Caki2 (cell line): Measurements from ENCODE around the gene PCDHB12. TPM values are rescaled to one million over a fixed set of nuclear protein-coding genes. Genes with fewer than 3 reads are reported as not detected.
"Not testable (repeated sequence)": the region's sequence is repeated elsewhere in the genome, so short reads cannot be mapped to it uniquely, and the experiment has no call there.

Experiments
- DNase-seq: peaks from one replicate; pipeline ENCODE4 v3.0.0-alpha.2; 2015; ENCODE audit warnings: low read depth
- in situ Hi-C: cut with HindIII; loops from 2 replicates; pipeline ENCODE4 v1.10.0; 2016; ENCODE audit warnings: low sequenced_read_pairs, low pct_unique_long_range_greater_than_20kb, mixed read lengths
- total RNA-seq: library from RNA; depleted of rRNA; stranded (reverse); fragments of >200 nt; shearing (Covaris generic); gene quantifications from 2 replicates; pipeline ENCODE4 v1.2.3, GENCODE V29; 2014; ENCODE audit warnings: low replicate concordance; rRNA removed

The PCDHB12 gene
- total RNA-seq: 0.35 TPM in 1 of 2 replicates, not detected in the other

DNA sequence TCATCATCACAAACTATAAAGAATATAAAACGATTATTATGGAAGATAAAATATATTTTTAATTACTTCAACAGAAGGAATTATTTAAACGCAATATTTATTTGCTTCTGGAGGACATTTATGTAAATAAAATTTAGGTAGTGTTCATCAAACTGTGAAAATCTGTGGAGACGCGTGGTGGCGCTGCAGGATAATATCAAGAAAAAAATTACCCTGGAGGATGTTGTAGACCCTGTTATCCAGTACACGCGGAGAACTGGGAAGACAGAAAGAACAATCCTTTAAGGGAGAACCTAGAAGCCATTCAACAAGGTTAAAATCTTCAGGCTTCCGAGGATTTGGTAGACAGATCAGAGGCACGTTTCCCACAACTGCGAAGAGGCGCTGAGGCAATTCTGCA is at the start of gene PCDHB12:
Gene PCDHB12 (plus strand): TSS at position 242 of the 400 bp plus-strand sequence. CDS start 189 bp downstream, outside the sequence.
- in situ Hi-C loops: no loop called here
- peak; percentile 10 for DNase-seq

DNA sequence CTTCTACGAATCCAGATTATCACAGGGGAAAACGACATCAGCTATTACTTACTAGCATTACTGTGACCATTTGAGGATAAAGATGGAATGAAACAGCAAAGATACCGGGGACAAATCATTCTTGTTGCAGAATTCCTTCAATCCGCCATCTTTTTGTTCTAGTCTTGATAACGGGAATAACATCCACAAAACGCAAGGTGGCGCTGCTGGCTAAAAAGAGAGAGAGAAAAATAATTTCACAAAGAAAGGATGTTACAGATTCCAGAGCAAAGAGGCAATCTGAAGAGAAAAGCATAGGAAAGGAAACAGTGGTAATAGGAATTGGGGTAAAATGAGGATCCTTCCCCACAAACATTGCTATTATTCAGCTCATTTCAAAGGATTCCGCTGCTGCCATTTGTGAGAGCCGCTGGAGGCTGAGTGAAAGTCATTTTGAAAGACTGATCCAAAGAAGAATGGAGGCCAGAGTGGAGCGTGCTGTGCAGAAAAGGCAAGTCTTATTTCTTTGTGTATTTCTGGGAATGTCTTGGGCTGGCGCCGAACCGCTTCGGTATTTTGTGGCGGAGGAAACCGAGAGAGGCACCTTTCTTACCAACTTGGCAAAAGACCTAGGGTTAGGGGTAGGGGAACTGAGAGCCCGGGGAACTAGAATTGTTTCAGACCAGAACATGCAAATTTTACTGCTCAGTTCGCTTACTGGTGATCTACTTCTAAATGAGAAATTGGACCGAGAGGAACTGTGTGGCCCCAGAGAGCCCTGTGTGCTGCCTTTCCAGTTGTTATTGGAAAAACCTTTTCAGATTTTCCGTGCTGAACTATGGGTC is 35.9 kb upstream of the PCDHB12 start, which contains the start of gene PCDHB7:
Gene PCDHB7 (plus strand): TSS at position 264 of the 824 bp plus-strand sequence. CDS start 192 bp downstream, at position 456.
- in situ Hi-C loops: no loop called here

DNA sequence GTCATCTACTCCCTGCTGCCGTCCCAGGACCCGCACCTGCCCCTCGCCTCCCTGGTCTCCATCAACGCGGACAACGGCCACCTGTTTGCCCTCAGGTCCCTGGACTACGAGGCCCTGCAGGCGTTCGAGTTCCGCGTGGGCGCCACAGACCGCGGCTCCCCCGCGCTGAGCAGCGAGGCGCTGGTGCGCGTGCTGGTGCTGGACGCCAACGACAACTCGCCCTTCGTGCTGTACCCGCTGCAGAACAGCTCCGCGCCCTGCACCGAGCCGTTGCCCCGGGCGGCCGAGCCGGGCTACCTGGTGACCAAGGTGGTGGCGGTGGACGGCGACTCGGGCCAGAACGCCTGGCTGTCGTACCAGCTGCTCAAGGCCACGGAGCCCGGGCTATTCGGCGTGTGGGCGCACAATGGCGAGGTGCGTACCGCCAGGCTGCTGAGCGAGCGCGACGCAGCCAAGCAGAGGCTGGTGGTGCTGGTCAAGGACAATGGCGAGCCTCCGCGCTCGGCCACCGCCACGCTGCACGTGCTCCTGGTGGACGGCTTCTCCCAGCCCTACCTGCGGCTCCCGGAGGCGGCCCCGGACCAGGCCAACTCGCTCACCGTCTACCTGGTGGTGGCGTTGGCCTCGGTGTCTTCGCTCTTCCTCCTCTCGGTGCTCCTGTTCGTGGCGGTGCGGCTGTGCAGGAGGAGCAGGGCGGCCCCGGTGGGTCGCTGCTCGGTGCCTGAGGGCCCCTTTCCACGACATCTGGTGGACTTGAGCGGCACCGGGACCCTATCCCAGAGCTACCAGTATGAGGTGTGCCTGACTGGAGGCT is 34.0 kb upstream of the PCDHB12 start:
- in situ Hi-C loops, DNase-seq: not testable (repeated sequence)

More for the DNA sequence above, 35.9 kb upstream of the PCDHB12 start, which contains the start of gene PCDHB7:
- DNase-seq: peak; percentile 35

DNA sequence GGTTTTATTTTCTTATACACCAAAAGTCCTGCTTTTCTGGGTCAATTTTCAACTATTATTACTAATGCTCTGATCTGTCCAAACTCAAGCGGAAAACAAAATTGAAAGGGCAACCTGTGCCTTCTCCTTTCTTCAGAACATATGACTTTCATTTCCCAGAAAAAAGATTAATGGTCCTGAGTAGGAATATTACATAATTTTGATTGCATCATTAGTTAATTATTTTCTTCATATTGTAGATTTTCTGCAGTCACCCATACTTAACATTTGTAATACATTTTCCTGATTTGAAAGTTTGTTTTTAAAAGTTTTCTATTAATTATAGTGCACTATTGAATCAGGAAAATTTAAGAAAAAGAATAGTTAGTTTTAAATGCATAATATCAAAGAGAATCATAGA is 32.6 kb upstream of the PCDHB12 start:
- in situ Hi-C loops: no loop called here
- no peak for DNase-seq

DNA sequence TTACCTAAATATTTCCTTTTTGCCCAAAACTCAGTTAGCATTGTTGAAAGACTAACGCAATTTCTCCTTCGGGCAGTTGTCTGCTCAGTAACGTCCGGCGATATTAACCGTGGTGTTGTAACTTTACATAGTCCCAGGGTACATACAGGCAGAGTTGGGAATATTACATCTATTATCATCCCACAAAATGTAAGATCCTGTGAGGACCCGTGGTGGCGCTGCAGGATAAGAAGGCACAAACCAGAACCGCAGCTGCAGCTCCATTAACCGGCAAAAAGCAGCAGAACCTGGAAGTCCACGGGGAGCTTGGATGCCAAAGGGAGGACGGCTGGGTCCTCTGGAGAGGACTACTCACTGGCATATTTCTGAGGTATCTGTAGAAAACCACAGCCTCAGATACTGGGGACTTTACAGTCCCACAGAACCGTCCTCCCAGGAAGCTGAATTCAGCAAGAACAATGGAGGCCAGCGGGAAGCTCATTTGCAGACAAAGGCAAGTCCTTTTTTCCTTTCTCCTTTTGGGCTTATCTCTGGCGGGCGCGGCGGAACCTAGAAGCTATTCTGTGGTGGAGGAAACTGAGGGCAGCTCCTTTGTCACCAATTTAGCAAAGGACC is 30.8 kb upstream of the PCDHB12 start, which contains the start of gene PCDHB8:
Gene PCDHB8 (plus strand): TSS at position 214 of the 615 bp plus-strand sequence. CDS start 245 bp downstream, at position 459.
- in situ Hi-C loops: not testable (repeated sequence)
- DNase-seq: peak; percentile 6

DNA sequence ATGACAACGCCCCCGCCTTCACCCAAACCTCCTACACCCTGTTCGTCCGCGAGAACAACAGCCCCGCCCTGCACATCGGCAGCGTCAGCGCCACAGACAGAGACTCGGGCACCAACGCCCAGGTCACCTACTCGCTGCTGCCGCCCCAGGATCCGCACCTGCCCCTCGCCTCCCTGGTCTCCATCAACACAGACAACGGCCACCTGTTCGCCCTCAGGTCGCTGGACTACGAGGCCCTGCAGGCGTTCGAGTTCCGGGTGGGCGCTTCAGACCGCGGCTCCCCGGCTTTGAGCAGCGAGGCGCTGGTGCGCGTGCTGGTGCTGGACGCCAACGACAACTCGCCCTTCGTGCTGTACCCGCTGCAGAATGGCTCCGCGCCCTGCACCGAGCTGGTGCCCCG is 29.1 kb upstream of the PCDHB12 start:
- in situ Hi-C loops, DNase-seq: not testable (repeated sequence)

DNA sequence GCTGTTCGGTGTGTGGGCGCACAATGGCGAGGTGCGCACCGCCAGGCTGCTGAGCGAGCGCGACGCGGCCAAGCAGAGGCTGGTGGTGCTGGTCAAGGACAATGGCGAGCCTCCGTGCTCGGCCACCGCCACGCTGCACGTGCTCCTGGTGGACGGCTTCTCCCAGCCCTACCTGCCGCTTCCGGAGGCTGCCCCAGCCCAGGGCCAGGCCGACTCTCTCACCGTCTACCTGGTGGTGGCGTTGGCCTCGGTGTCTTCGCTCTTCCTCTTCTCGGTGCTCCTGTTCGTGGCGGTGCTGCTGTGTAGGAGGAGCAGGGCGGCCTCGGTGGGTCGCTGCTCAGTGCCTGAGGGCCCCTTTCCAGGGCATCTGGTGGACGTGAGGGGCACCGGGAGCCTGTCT is 28.6 kb upstream of the PCDHB12 start:
- in situ Hi-C loops, DNase-seq: not testable (repeated sequence)

DNA sequence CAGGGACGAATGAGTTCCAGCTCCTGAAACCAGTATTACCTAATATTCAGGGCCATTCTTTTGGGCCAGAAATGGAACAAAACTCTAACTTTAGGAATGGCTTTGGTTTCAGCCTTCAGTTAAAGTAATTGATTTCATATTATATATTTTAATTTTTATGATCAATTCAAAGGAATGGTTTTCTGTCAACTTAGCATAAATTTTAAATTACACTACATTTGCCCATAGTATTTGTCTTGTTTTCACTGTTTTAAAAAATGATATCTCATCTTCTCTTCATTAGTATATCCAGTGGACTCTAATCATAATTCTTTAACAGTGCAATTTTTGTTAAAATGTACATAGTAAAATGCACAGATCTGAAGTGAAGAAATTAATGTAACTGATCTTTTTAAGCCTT is 28.2 kb upstream of the PCDHB12 start:
- in situ Hi-C loops: no loop called here
- DNase-seq: no peak

DNA sequence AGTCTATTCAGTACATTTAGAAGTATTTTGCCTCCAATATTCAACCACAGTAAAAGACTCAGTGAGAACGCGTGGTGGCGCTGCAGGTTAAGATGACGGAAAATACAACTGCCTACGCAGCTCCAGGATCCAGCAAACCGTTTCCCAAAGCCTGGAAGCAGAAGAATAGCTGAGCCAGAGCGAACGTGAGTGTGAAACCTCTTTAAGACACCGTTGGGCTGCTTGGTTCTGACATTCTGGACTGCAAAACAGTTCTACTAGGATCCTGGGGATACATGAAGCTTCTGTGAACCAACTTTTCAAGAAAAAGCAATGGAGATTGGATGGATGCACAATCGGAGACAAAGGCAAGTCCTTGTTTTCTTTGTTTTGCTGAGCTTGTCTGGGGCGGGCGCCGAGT is 26.3 kb upstream of the PCDHB12 start, which contains the start of gene PCDHB16:
Gene PCDHB16 (plus strand): TSS at position 140 of the 400 bp plus-strand sequence. CDS start 173 bp downstream, at position 313.
- in situ Hi-C loops: no loop called here
- peak; percentile 50 for DNase-seq

DNA sequence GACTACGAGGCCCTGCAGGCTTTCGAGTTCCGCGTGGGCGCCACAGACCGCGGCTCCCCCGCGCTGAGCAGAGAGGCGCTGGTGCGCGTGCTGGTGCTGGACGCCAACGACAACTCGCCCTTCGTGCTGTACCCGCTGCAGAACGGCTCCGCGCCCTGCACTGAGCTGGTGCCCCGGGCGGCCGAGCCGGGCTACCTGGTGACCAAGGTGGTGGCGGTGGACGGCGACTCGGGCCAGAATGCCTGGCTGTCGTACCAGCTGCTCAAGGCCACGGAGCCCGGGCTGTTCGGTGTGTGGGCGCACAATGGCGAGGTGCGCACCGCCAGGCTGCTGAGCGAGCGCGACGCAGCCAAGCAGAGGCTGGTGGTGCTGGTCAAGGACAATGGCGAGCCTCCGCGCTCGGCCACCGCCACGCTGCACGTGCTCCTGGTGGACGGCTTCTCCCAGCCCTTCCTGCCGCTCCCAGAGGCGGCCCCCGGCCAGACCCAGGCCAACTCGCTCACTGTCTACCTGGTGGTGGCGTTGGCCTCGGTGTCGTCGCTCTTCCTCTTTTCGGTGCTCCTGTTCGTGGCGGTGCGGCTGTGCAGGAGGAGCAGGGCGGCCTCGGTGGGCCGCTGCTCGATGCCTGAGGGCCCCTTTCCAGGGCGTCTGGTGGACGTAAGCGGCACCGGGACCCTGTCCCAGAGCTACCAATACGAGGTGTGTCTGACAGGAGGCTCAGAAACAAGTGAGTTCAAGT is 24.2 kb upstream of the PCDHB12 start:
- DNase-seq, in situ Hi-C loops: not testable (repeated sequence)

DNA sequence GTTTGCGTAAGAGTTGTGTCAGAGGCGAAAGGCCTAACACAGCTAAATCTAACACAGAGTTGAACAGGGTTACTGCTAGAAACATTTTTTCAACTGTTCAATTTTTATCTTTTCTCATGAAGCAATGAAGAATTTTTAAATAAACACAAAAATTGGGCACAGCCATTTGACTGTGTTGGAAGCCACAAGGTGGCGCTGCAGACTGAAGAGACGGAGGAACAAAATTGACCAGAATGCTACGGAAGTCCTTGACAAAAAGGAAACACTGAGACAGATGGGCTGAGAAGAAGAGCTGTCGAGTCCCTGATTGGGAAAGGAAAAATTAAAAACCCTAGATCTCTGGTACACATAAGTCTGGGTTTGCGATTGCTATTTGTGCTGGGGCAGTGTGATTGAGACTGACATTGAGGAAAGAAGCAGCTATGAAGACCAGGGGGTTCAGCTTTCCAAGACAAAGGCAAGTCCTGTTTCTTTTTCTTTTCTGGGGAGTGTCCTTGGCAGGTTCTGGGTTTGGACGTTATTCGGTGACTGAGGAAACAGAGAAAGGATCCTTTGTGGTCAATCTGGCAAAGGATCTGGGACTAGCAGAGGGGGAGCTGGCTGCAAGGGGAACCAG is 21.5 kb upstream of the PCDHB12 start, which contains the start of gene PCDHB9:
Gene PCDHB9 (plus strand): TSS at position 265 of the 616 bp plus-strand sequence. CDS start 158 bp downstream, at position 423.
- peak; percentile 5 for DNase-seq
- in situ Hi-C loops: no loop called here

DNA sequence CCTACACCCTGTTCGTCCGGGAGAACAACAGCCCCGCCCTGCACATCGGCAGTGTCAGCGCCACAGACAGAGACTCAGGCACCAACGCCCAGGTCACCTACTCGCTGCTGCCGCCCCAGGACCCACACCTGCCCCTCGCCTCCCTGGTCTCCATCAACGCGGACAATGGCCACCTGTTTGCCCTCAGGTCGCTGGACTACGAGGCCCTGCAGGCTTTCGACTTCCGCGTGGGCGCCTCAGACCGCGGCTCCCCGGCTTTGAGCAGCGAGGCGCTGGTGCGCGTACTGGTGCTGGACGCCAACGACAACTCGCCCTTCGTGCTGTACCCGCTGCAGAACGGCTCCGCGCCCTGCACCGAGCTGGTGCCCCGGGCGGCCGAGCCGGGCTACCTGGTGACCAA is 19.8 kb upstream of the PCDHB12 start:
- in situ Hi-C loops, DNase-seq: not testable (repeated sequence)

DNA sequence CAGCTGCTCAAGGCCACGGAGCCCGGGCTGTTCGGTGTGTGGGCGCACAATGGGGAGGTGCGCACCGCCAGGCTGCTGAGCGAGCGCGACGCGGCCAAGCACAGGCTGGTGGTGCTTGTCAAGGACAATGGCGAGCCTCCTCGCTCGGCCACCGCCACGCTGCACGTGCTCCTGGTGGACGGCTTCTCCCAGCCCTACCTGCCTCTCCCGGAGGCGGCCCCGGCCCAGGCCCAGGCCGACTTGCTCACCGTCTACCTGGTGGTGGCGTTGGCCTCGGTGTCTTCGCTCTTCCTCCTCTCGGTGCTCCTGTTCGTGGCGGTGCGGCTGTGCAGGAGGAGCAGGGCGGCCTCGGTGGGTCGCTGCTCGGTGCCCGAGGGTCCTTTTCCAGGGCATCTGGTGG is 19.4 kb upstream of the PCDHB12 start:
- DNase-seq, in situ Hi-C loops: not testable (repeated sequence)

DNA sequence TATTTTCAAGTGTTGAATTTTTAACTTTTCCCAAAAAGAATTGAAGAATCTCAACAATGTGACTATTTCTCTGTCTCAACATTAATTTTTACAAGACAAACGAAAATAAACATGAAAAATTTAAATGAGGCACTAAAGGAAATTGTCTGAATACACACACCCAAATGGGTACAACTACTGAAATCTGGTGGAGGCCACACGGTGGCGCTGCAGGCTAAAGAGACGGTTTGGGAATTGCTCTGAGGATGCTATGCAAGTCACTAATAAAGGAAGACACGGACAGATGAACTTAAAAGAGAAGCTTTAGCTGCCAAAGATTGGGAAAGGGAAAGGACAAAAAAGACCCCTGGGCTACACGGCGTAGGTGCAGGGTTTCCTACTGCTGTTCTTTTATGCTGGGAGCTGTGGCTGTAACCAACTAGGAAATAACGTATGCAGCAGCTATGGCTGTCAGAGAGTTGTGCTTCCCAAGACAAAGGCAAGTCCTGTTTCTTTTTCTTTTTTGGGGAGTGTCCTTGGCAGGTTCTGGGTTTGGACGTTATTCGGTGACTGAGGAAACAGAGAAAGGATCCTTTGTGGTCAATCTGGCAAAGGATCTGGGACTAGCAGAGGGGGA is 16.3 kb upstream of the PCDHB12 start, which contains the start of gene PCDHB10:
Gene PCDHB10 (plus strand): TSS at position 244 of the 616 bp plus-strand sequence. CDS start 200 bp downstream, at position 444.
- DNase-seq: peak; percentile 53
- in situ Hi-C loops: no loop called here

DNA sequence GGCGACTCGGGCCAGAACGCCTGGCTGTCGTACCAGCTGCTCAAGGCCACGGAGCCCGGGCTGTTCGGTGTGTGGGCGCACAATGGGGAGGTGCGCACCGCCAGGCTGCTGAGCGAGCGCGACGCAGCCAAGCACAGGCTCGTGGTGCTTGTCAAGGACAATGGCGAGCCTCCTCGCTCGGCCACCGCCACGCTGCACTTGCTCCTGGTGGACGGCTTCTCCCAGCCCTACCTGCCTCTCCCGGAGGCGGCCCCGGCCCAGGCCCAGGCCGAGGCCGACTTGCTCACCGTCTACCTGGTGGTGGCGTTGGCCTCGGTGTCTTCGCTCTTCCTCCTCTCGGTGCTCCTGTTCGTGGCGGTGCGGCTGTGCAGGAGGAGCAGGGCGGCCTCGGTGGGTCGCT is 14.2 kb upstream of the PCDHB12 start:
- in situ Hi-C loops, DNase-seq: not testable (repeated sequence)

DNA sequence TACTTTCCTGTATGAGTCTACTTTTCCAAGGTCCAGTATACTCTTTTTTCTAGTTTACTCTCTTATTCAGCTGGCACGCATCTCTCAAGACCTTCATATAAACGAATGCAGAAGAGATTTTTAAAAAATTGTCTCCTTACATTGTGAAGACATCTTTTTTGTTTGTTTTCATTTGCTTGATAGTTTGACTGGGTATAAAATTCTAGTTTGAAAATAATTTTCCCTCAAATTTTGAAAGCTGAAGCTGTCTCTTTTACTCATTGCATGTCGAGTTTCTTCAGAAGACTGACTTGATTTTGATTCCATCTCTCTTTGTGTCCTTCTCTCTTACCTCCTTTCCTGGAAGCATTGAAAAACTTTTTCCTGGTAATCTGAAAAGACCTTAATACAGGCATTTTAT is 12.2 kb upstream of the PCDHB12 start:
- in situ Hi-C loops: no loop called here

More for the DNA sequence above, 12.2 kb upstream of the PCDHB12 start:
- no peak for DNase-seq
